Globus pallidus (tissue), 1 donor: ENCODE data around the gene STPG2.

Experiments used
- DNase-seq: peaks from one replicate; pipeline ENCODE4 v3.0.0-alpha.2; 2015; ENCODE audit warnings: low spot score

STPG2 gene

DNA sequence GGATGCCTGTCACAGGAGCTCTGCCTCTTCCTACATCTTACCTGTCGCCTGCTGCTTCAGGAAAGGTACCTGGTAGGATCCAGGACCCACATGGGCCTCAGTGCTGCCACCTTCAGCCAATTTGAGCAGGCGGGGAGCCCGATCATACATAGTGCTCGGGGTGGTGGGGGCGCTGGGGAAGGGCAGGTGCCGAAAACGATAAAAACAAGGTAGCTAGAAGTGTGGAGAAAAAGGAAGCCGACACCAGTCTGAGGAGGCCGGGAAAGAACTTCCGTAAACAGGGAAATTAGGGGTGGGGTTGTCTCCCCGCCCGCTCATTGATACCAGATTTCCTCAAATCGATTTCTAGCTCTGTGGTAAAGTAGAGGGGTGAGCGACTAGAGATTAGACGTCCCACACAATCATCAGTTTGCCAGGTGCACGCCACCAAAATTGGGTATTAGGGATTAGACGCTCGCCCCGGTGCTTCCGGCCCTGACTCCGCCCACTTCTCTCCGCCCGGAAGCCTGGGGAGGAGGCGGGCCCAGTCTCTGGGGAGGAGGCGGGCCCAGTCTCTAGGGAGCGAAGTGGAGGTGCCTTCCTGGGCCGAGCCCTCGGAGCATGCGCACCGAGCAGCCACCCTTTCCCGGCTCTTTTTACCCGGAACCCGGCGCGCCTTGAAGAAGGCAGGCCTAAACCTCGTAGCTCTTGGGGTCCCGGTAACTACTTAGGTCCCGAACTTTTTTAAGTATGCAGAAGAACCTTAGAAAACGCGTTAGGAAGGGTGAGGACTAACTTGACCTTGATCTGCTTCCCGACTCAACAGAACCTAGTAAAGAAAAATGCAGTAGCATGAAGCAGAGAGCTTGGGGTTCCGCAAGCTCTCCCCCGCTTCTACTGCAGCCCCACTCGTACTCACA lies at the start of gene STPG2:
Gene STPG2, minus strand, starts transcription at position 476 of the 899 bp plus-strand sequence.
- peak; percentile 94 for DNase-seq

DNA sequence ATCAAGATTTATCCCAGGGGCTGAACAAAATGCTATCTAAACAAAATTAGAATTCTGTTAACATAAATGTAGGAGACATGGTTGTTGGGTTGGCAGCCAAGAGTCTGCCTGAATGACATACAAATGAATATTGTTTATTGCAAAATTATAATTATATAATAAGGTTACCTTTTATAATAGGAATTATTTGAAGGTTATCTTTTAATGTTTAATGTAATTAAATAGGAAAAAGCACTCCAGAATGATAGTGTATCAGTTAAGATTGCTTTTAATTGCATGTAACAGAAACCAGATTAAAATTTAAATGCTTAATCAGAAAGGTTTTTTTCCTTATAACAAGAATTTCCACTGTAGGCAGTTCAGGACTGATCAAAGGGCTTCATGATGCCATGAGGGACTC lies 42.0 kb upstream of the STPG2 start:
- DNase-seq = no peak

DNA sequence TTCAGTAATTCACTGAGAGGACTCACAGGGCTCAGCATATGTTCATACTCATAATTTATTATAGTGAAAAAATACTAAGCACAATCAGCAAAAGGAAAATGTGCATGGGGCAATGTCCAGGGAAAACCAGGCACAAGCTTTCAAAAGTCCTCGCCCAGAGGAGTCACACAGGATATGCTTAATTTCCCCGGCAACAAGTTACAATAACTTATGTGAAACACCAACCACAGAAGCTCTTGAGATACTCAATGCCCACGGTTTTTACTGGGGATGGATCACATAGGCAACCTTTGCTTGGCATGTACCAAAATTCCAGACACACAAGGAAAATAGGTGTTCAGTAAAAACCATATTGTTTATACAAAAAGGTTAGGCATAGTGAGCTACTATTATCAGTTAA lies 38.5 kb upstream of the STPG2 start:
- no peak for DNase-seq

DNA sequence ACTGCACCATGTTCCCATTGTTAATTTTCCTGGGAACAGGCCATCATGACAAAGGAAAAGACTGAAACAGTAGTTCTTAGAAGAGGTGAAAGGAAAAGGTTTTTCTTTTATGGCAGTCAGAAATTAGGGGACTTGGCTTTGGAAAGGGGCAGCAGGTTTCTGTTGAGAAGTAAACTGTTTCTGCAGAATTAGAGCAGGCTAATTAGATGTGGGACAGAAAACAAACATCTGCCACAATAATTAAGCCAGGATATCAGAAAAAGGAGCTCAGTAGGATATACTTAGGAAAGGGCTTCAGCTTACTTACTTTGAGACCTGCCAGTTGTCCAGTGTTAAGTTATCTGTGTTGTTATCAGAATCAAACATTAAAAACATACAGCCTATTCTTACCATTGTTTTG lies 36.7 kb upstream of the STPG2 start:
- no peak for DNase-seq

DNA sequence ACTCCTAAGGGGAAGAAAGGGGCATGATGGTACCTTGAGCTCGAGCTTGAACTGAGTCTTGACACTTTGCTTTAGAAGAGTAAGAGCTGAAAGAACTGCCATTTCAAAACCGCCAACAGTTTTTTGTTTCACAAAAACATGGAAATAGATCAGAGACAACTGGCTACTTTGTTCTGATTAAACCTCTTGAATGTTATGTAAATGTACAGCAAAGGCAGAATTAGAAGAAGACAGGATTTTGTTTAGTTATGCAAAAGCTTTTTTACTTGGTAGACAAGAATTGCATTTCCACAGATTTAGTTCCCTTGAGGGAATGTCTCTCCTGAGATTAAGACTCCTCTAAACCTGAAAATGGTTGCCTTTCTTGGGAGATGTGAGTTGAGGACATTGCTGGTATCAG lies 33.3 kb upstream of the STPG2 start:
- DNase-seq = no peak

DNA sequence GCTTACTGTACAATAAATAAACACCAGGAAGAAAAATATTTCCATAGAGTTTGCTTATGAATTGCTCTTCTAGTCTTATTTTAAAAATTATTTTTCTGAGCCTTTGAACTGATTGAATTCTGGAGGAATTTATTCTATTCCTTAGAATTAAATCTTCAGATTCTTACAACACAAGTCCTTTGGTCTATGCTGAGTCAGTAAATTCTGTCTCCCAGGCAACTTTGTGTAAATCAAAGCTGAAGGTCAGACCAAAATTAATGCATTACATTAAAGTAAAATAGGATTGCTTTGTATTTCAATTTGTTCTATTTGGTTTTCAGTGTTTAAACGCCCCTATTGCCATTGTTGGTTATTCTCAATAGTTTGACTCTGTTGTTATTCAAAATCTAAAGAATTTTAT lies 26.8 kb upstream of the STPG2 start:
- DNase-seq = no peak

DNA sequence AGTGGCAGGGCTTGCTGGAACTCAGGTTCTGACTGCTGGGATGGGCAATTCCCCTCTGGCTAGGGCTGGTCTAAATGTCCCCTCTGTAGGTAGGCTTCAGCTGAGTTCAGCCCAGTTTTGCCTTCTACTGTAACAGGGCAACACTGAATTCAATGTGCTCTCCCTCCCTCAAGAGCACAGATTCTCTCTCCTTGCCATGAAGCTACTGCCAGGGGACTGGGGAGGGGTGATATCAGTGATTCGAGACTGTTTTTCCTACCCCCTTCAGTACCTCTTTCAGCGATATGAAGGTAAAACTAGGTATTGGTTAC lies 23.4 kb upstream of the STPG2 start:
- DNase-seq = no peak

DNA sequence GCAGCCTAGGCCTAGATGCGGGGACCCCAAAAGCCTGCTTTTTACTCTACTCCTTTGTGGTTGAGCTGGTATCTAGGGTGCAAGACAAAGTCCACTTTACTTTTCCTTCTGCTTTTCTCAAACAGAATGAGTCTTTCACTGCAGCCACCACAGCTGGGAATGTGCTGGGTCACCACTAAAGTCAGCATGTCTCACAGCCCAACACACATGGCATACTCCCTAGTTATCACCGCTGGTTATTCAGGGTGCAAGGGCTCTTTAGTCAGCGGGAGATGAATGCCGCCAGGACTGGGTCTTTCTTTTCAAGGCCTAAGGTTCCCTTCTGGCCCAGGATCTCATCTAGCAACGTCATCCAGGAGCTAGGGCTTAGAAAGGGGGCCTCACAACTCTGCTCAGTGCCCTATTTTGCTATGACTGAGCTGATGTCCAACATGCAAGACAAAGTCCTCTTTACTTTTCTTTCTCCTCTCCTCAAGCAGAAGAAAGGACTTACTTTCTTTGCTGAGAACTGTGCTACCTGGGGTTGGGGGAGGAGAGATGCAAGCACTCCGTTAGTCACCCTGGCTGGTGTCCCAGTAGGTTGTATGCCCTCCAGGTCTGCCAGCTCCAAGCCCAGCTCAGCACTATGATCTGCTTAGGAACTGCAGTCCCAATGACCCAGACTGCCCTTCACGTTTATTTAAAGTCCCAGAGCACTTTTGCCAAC lies 22.9 kb upstream of the STPG2 start:
- no peak for DNase-seq

DNA sequence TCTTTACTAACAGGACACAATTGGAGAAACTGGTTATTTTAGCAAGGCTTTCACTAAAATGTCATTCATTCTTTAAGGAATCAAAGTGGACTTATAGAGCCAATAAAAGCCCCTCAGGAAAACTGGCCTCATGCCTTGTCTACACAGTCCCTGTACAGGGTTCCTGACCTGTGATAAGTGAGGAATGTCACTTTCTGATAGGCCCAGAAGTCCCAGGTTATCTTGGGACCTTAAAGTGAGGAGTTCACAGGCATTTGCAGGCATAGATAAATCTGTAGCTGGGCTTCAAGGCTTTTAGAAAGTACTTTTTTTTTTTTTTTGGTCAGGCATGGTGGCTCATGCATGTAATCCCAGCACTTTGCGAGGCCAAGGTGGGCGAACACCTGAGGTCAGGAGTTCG lies 19.4 kb upstream of the STPG2 start:
- DNase-seq = no peak

DNA sequence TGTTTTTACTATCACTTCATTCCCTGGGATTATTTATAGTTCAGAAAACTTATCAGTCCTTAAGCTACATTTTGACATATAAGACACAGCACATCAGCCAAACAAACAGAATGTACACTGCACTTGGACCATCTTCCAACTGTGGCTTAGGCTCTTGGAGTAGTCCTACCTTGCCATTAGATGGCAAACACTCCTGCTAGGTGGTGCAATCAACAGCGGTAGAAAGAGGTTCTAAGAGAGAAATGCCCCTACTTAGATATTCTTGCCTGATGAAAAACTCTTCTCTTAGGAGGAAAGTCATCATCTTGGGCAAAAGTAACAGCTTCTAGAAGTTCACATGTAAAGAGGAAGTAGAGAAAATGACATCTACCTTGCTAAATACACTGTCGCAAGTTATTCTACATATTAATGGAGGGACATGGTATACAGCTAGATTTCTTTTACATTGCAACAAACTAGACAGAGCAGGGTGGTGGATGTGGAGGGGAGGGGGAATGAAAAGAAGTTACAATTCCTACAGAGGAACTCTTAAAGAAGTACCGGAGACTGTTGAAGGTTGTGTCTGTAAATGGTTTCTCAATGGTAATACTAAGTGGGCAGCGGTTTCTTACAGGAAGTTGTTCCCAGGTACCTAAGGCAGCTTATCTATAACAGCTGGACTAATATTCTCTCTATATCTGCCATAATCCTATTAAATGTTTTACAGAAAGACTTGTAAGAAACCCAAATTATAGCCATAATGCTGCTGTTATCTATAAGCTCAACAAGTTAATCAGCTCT lies 8.1 kb upstream of the STPG2 start:
- DNase-seq = no peak

DNA sequence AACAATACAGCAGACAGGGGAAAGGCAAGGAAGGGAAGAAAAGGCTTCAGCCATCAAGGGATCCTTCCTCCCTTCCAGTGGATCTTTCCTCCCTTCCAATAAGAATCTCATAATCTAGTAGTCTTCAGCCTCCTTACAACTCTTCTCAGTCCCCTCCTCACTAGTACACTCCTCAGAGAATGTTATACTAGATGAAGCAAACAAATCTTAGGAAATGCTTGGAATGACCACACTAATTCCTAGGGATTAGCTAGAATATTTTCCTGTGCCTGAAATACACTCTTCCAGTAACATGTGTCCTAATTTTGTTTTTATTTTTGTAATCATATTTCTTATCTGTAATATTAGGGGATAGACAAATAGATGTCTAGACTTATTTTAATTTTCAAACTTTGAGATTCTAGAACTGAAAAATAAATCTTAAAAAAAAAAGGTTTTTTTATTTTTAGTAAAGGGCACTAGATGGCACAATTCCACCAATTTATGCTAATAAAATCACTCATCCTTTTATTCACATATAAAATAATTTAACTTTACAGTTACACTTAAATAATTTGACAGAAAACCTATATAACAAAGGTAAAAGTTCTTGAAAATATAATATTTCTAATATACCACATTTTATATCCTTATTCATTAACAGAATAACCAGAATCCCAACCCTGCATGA lies 7.0 kb upstream of the STPG2 start:
- DNase-seq = no peak

DNA sequence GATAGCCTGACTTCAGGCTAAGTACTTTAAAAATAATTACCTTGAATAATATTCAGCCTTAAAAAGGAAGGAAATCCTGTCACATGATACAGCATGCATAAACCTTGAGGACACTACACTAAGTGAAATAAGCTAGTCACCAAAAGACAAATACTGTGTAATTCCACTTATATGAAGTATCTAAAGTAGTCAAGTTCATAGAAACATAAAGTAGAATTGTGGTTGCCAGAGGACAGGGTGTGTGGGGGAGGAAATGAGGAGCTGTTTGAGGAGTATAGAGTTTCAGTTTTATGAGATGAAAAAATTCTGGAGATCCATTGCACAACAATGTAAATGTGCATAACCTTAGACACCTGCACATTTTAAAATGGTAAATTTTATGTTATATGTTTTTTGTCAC lies 5.6 kb upstream of the STPG2 start:
- DNase-seq = no peak

DNA sequence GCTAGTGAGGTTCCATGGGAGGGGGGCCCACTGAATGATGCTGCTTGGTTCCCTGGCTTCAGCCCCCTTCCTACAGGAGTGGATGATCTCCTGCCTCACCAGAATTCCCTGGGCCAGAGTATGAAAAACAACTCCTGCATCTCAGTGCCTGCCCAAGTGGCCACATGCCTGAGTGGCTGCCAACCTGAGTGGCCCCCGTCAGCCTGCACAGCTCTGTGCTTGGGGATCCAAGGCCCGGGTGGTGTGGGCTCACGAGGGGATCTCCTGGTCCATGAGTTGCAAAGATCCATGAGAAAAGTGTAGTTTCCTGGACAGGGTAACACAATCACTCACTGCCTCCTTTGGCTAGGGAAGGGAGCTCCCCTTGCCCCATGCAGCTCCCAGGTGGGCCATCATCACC lies 17.1 kb downstream of the STPG2 start:
- DNase-seq = no peak

DNA sequence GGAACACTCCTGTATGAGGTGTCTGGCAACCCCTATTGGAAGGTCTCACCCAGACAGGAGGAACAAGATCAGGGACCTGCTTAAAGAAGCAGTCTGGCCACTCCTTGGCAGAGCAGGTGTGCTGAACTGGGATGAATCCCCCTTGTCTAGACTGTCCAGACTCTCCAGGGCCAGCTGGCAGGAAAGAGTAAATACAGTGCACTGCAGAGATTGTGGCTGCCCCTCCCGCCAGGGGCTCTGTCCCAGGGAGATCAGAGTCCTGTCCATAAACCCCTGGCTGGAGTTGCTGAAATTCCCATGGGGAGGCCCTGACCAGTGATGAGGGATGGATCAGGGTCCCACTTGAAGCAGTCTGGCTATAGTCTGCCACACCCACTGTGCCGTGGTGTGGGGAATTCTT lies 17.7 kb downstream of the STPG2 start:
- no peak for DNase-seq

DNA sequence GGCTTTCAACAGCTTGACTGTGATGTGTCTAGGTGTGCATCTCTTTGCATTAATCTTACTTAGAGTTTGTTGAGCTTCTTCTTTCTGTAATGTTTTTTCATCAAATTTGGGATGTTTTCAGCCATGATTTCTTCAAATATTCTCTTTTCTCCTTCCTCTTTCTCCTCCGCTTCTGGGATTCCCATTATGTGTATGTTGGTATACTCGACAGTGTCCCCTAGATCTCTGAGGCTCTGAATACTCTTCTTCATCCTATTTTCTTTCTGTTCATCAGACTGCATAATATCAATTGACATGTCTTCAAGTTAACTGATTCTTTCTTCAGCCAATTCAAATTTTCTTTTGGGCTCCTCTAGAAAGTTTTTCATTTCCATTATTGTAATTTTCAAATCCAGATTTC lies 25.9 kb downstream of the STPG2 start:
- DNase-seq = no peak

DNA sequence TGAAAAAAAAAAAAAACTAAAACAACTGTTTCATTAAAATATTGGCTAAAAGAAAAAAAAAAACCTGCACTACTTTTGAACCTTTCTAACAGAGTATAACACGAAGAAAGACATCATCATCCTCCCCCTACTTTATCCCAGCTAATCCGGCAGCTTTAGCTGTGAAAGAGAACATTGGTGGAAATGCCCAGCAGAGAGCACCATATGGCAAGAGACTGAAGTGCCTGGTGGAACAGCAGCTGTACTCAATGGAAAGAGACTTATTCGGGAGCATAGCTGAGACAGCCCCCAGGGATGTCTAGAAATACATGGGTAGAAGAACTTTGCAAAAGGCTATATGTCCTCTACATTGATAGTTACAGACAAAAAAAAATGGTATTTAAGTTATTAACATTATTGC lies 30.3 kb downstream of the STPG2 start:
- DNase-seq = peak; percentile 52

DNA sequence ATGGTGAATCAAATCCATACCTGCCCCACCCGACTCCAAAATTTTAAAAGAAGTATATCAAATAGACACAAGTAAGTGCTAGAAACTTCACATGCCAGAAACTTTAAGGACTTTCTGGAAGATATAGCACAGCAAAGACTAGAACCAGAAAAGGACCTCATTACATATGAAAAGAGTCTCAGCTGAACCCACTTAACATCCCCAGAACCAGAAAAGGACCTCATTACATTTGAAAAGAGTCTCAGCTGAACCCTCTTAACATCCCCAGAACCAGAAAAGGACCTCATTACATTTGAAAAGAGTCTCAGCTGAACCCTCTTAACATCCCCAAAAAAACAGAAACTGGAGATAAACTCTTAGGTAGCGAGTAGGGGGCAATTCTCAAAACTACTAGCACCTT lies 32.3 kb downstream of the STPG2 start:
- DNase-seq = no peak

DNA sequence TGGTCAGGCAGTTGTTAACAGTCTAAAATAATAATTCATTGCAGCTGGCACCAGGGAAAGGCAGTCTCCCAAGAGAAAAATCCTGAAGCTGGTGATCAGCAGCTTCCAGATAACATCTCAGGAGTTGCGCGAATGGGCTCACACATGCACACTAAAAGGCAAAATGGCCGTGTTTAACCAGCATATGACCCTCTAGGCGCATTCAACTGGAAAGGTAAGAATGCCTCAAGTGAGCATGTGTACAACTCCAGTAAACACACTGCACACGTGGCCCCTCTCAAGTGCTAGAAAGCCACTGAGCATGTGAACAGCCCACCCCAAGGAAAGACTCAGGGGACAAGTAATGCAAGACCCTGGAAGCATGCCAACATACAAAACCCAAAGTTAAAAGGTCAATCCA lies 33.1 kb downstream of the STPG2 start:
- no peak for DNase-seq

DNA sequence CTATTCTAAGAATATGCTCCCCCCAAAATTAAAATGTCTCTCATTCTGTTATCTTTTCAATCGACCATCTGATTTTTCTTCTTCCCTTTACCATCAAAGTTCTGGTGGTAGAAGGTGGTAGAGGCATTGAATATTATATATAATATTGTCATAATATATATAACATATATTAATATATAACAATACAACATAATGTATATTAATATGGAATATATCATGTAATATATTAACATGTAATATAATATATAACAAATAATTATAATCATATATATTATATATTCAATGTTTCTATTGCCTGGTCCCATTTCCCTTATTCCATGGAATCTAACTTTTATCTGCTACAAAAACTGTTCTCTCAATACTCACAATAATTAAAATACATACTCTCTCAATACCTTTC lies 40.6 kb downstream of the STPG2 start:
- no peak for DNase-seq

DNA sequence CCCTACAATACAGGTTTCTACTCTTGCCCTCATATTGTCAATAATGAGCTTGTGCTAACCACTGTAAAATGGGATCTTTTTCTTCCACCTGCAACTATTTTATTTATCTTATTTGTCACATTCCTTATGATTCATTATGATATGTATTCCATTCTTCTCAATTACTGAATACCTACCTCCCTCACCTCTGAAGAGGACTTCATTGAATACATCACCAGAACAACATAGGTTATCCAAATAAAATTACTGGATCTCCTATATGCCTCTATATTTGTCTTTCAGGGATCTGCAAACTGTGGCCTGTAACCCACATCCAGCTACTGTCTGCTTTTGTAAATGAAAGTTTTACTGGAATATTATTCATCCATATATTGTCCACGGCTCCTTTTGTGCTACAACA lies 41.3 kb downstream of the STPG2 start:
- no peak for DNase-seq

DNA sequence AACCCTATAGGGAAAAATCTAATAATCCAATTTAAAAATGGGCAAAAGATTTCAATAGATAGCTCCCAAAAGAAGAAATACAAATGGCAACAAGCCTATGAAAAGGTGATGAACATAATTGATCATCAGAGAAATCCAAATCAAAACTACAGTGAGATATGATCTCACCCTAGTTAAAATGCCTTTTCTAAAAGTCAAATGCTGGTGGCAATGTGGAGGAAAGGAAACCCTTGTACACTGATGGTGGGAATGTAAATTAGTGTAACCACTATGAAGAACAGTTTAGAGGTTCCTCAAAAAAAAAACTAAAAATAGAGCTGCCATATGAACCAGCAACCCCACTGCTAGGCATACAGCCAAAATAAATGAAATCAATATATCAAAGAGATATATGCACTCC lies 44.5 kb downstream of the STPG2 start:
- DNase-seq = no peak

DNA sequence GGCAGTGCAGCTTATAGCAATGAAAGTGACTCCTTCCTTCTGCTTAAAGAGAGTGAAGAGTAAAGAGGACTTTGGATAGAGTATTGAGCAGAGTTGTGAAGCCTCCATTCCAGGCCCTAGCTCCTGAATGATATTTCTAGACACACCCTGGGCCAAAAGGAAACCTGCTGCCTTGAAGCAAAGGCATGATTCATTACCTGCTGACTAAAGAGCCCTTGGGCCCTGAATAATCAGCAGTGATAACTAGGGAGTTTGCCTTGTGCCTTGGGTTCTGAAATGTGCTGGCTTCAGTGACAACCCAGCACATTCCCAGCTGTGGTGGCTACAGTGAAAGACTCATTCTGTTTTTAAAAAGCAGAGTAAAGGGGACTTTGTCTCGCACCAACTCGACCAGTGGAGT lies 49.2 kb downstream of the STPG2 start:
- no peak for DNase-seq
